D721Med (cell line): ENCODE measurements around the gene IL20RA.
"Not testable (repeated sequence)": the region's sequence is repeated elsewhere in the genome, so short reads cannot be mapped to it uniquely, and the experiment has no call there.

Experiments used
- DNase-seq: peaks from one replicate; pipeline ENCODE4 v3.0.0; 2011; ENCODE audit warnings: low spot score; ENCODE audit not compliant: insufficient read length
- FAIRE-seq: peaks from 2 replicates; lab custom pipeline; 2011; peaks lifted over from hg19 to GRCh38; lab: Jason Lieb, UNC
- CTCF ChIP-seq: IDR thresholded peaks from 2 replicates; pipeline ENCODE4 v1.5.1; 2012; ENCODE audit warnings: mild to moderate bottlenecking, control low read depth; ENCODE audit not compliant: insufficient read depth; ENCODE audit errors: missing control alignments

IL20RA gene

GRCh38 chr6:136977075-136977474 lies 67.7 kb downstream of the IL20RA start:
- DNase-seq, result no peak
- no peak for FAIRE-seq
- no peak for TF ChIP-seq CTCF

GRCh38 chr6:136975089-136975715 lies 69.6 kb downstream of the IL20RA start:
- DNase-seq (no peak), FAIRE-seq (no peak)
- no peak for TF ChIP-seq CTCF

- not testable (repeated sequence) for DNase-seq, FAIRE-seq
These were observed 71.0 kb downstream of the IL20RA start for GRCh38 chr6:136973781-136974180.

- FAIRE-seq, result no peak
These were observed 73.2 kb downstream of the IL20RA start for GRCh38 chr6:136971609-136972008.

GRCh38 chr6:136969930-136970329 lies 74.8 kb downstream of the IL20RA start:
- FAIRE-seq, result no peak
- no peak for TF ChIP-seq CTCF
- DNase-seq, result no peak

More at GRCh38 chr6:136971609-136972008, 73.2 kb downstream of the IL20RA start:
- no peak for TF ChIP-seq CTCF
- no peak for DNase-seq

- DNase-seq (no peak), FAIRE-seq (no peak)
- TF ChIP-seq CTCF, result no peak
These were observed 75.3 kb downstream of the IL20RA start for GRCh38 chr6:136969433-136969832.

- DNase-seq (no peak), FAIRE-seq (no peak)
- TF ChIP-seq CTCF, result no peak
These were observed 75.9 kb downstream of the IL20RA start for GRCh38 chr6:136968837-136969236.
